MCF 10A (cell line): ENCODE data around the gene SETX. TPM values are rescaled to one million over a fixed set of nuclear protein-coding genes. Genes with fewer than 3 reads are reported as not detected.
A peak's percentile ranks its signal among the peaks of the same experiment; 100 is the strongest.

Experiments
- BruUV-seq: library from RNA; stranded (reverse); fragments of 400-500 nt; replicated peaks from 2 replicates; lab custom pipeline; 2021; lab: Mats Ljungman, UMichigan
- CTCF ChIA-PET: fragments of 300-600 bp; sonication (Branson Sonifier 250); formaldehyde crosslinking; extraction: SDS; loops from one replicate; lab custom pipeline; 2021; ENCODE audit warnings: antibody characterized with exemption, inconsistent platforms; lab: Yijun Ruan, JAX
- POLR2A ChIA-PET: fragments of 300-600, 350-650 bp; sonication (Branson Sonifier 250); formaldehyde crosslinking; extraction: SDS; loops from one replicate; lab custom pipeline; 2020; ENCODE audit warnings: antibody characterized with exemption, inconsistent platforms; lab: Yijun Ruan, JAX
- DNase-seq: peaks from one replicate; pipeline ENCODE4 v3.0.0-alpha.2; 2018; ENCODE audit not compliant: unreplicated experiment
- H3K27ac Mint-ChIP-seq: one replicate; pipeline ENCODE4 v1.8.0; 2022; ENCODE audit warnings: mild to moderate bottlenecking, low read depth, mixed read lengths; ENCODE audit not compliant: unreplicated experiment
- H3K27me3 Mint-ChIP-seq: one replicate; pipeline ENCODE4 v1.8.0; 2022; ENCODE audit warnings: mixed read lengths; ENCODE audit not compliant: insufficient read depth, unreplicated experiment
- H3K36me3 Mint-ChIP-seq: one replicate; pipeline ENCODE4 v1.8.0; 2022; ENCODE audit warnings: mild to moderate bottlenecking, moderate library complexity, mixed read lengths; ENCODE audit not compliant: insufficient read depth, unreplicated experiment
- H3K4me1 Mint-ChIP-seq: one replicate; pipeline ENCODE4 v1.8.0; 2022; ENCODE audit warnings: mixed read lengths; ENCODE audit not compliant: insufficient read depth, unreplicated experiment
- H3K4me3 Mint-ChIP-seq: one replicate; pipeline ENCODE4 v1.8.0; 2022; ENCODE audit warnings: mild to moderate bottlenecking, moderate library complexity, mixed read lengths; ENCODE audit not compliant: unreplicated experiment
- H3K9me3 Mint-ChIP-seq: one replicate; pipeline ENCODE4 v1.8.0; 2022; ENCODE audit warnings: mixed read lengths; ENCODE audit not compliant: unreplicated experiment
- CTCF ChIP-seq: fragments of 200-600 bp; IDR thresholded peaks from one replicate; pipeline ENCODE4 v1.8.0; 2022; ENCODE audit warnings: antibody characterized with exemption, mild to moderate bottlenecking; ENCODE audit not compliant: unreplicated experiment
- intact Hi-C: fragments of 100-400 bp; cut with micrococcal nuclease; formaldehyde crosslinking; loops from 2 replicates; pipeline ENCODE4 v1.14.1; 2022
- total RNA-seq: library from RNA; stranded (reverse); gene quantifications from 2 replicates; pipeline ENCODE4 v1.2.3, GENCODE V29; 2022

Gene SETX
- total RNA-seq, 1 experiment from 2014 or later = 41.1 TPM

DNA sequence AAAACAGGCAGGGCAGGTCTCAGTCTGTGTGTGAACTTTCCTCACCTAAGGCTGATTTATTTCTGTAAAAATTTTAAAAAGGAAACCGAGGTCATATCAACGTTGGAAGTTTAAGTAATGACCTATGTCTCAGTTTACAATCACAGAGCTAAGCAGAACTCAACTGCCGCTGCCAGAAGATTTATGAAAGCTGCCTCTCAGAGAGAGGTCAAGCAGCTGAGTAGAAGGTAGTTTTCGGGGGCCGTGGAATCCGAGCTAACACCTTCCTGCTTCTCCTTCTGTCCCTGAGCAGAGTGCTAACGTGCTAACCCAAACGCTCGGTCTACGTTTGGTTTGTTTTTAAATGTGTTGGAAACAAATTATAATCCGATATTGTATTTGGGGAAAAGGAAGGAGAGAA is 40.8 kb upstream of the SETX start:
- TF ChIP-seq CTCF = no peak
- no peaks in the 10 kb centered on the region for H3K9me3 Mint-ChIP-seq
- no peak for DNase-seq
- no peaks in the 10 kb centered on the region for H3K4me1 Mint-ChIP-seq
- no peaks in the 10 kb centered on the region for H3K27me3 Mint-ChIP-seq
- peaks cover 86% of the 10 kb centered on the region for H3K36me3 Mint-ChIP-seq
- ChIA-PET CTCF (no interaction called here), POLR2A (no interaction called here)
- BruUV-seq = no TSS peak
- intact Hi-C loops = no loop called here
- H3K4me3 Mint-ChIP-seq = no peak overlapping the region
- H3K27ac Mint-ChIP-seq = no peak overlapping the region

DNA sequence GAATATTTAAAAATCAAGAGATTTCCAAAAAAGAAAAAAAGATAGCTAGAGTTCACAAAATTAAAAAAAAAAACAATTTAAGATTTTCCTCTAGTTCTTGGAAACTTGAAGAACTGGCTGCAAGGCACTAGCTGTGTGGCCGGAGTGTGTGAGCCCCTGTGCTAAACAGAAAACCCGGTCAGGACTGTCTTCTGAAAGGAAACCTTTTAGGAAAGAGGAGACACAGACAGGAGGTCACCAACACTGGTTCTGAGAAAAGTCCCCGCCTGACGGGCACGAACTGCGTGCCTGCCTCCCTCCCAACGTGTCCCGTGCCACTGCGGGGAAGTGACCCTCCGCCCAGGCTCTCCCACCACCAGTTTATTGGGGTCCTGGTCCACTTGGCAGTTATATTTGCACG is 36.7 kb upstream of the SETX start:
- Mint-ChIP-seq H3K36me3 (peaks cover 90% of the 10 kb centered on the region), H3K9me3 (no peaks in the 10 kb centered on the region), H3K27ac (no peak overlapping the region), H3K4me1 (no peaks in the 10 kb centered on the region), H3K4me3 (no peak overlapping the region), H3K27me3 (no peaks in the 10 kb centered on the region)
- ChIA-PET POLR2A (no interaction called here), CTCF (no interaction called here)
- DNase-seq = no peak
- no TSS peak for BruUV-seq
- intact Hi-C loops = no loop called here
- no peak for TF ChIP-seq CTCF

DNA sequence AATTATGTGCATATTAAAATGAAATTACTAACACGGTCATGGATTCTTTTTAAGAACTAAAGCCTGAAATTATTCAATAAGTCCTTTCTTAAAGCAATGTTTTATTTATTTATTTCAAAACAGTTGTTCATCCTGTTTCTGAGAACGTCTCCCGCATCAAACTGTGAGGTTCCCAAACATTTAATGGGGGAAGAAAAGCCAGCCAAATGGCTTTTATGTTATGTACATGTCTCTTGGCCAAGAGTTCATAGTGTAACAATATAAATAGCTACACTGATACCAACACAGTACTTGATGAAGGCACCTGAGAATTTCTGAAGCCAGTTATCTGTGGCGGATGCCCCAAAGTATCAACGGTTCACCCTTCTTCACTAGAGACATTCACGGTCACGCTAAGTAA is 36.2 kb upstream of the SETX start:
- peaks cover 86% of the 10 kb centered on the region for H3K36me3 Mint-ChIP-seq
- TF ChIP-seq CTCF = no peak
- no TSS peak for BruUV-seq
- no peak overlapping the region for H3K4me3 Mint-ChIP-seq
- ChIA-PET CTCF (no interaction called here), POLR2A (no interaction called here)
- H3K4me1 Mint-ChIP-seq = no peaks in the 10 kb centered on the region
- intact Hi-C loops = no loop called here
- no peak overlapping the region for H3K27ac Mint-ChIP-seq
- H3K27me3 Mint-ChIP-seq = no peaks in the 10 kb centered on the region
- H3K9me3 Mint-ChIP-seq = no peaks in the 10 kb centered on the region
- no peak for DNase-seq

GRCh38 chr9:132387133-132387532 is 32.3 kb upstream of the SETX start:
- Mint-ChIP-seq H3K27me3 (no peaks in the 10 kb centered on the region), H3K36me3 (peaks cover 84% of the 10 kb centered on the region), H3K27ac (peak overlapping the region; percentile 5), H3K4me3 (no peak overlapping the region), H3K4me1 (no peaks in the 10 kb centered on the region), H3K9me3 (no peaks in the 10 kb centered on the region)
- BruUV-seq = no TSS peak
- ChIA-PET CTCF (no interaction called here), POLR2A (no interaction called here)
- TF ChIP-seq CTCF = no peak
- intact Hi-C loops = no loop called here
- DNase-seq = no peak
